Esophagus squamous epithelium (tissue), 4 donors: ENCODE data around the gene TOPAZ1.

Source experiments
- POLR2A ChIP-seq, 4 donors: fragments of 450-650 bp; IDR thresholded peaks; one replicate each; pipeline ENCODE4 v1.6.1; 2017; ENCODE audit warnings: antibody characterized with exemption in 4 of 4, mild to moderate bottlenecking in 4 of 4, moderate library complexity in 3 of 4
- TF ChIP-seq, protein P1 (sequence below), 6 experiments: fragments of 450-650 bp in 4 of 6; fragments of 200-600 bp in 2 of 6; sonication (generic) in 2 of 6; IDR thresholded peaks; one replicate each; pipeline ENCODE4 v1.5.1; 2016 to 2019; ENCODE audit warnings: antibody characterized with exemption in 6 of 6, mild to moderate bottlenecking in 4 of 6, moderate library complexity in 4 of 6

DNA sequence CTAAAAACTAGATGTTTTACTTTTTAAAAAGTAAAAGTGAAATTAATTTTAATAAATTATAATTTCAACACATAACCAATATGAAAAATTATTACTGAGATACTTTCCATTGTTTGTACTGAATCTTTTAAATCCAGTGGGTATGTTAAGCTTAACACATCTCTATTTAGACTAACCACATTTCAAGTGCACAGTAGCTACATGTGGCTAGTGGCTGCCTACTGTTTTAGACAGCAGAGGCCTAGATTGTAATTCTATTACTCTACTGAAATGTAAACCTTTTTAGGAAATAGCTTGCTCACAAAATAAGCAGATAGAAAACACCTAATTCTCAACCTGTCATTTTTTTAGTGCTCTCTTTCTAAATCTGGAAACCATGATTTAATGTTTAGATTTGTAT is 101.7 kb downstream of the TOPAZ1 start:
- TF ChIP-seq, protein P1, sequence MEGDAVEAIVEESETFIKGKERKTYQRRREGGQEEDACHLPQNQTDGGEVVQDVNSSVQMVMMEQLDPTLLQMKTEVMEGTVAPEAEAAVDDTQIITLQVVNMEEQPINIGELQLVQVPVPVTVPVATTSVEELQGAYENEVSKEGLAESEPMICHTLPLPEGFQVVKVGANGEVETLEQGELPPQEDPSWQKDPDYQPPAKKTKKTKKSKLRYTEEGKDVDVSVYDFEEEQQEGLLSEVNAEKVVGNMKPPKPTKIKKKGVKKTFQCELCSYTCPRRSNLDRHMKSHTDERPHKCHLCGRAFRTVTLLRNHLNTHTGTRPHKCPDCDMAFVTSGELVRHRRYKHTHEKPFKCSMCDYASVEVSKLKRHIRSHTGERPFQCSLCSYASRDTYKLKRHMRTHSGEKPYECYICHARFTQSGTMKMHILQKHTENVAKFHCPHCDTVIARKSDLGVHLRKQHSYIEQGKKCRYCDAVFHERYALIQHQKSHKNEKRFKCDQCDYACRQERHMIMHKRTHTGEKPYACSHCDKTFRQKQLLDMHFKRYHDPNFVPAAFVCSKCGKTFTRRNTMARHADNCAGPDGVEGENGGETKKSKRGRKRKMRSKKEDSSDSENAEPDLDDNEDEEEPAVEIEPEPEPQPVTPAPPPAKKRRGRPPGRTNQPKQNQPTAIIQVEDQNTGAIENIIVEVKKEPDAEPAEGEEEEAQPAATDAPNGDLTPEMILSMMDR (IDR thresholded peaks at IDR 0.05) = no peak
- no peak for TF ChIP-seq POLR2A (IDR thresholded peaks at IDR 0.05)
